Activated CD4-positive, alpha-beta memory T cell treated with anti-CD3 and anti-CD28 coated beads for 36 hours (primary cell): Measurements from ENCODE around the gene PPP2R5E. TPM values are rescaled to one million over a fixed set of nuclear protein-coding genes. Genes with fewer than 3 reads are reported as not detected.

Experiments
- total RNA-seq, 2 experiments: library from RNA; stranded (reverse); gene quantifications; one replicate each; pipeline ENCODE4 v1.2.3, GENCODE V29; 2021

Gene PPP2R5E
- total RNA-seq, 2 experiments from 2014 or later, result 37.7 to 37.8 TPM

Other genes starting within 250 kb of the PPP2R5E start
- not detected for gene GPHB5, start 224.4 kb downstream of the PPP2R5E start, total RNA-seq
- 10 to 100 TPM; 27.3 to 30.4 TPM for gene WDR89, start 98.5 kb upstream of the PPP2R5E start, total RNA-seq
- gene SGPP1, start 184.7 kb upstream of the PPP2R5E start, total RNA-seq, result 10 to 100 TPM; 10.5 to 11.3 TPM